HEK293T (cell line): ENCODE results near the gene FAM53B.

Source experiments
- BHLHE40 ChIP-seq: fragments of 450-650 bp; IDR thresholded peaks from 2 replicates; pipeline ENCODE4 v1.6.1; 2016; ENCODE audit warnings: mild to moderate bottlenecking, moderate library complexity, borderline replicate concordance
- CTBP1 ChIP-seq: fragments of 450-650 bp; IDR thresholded peaks from 2 replicates; pipeline ENCODE4 v1.6.1; 2016; ENCODE audit warnings: borderline replicate concordance
- FOXA1 ChIP-seq: fragments of 450-650 bp; IDR thresholded peaks from 2 replicates; pipeline ENCODE4 v1.6.1; 2016; ENCODE audit warnings: mild to moderate bottlenecking
- SP1 ChIP-seq: fragments of 450-650 bp; IDR thresholded peaks from 2 replicates; pipeline ENCODE4 v1.6.1; 2017
- TARDBP ChIP-seq: fragments of 450-650 bp; IDR thresholded peaks from 2 replicates; pipeline ENCODE4 v1.6.1; 2016

GRCh38 chr10:124628676-124629021 lies 115.5 kb downstream of the FAM53B start:
- TF ChIP-seq FOXA1, result no peak
- no peak for TF ChIP-seq TARDBP
- no peak for TF ChIP-seq CTBP1
- TF ChIP-seq BHLHE40, result no peak
- no peak for TF ChIP-seq SP1
